HG02885 (cell line): ENCODE measurements around the gene C22orf23.

Source experiments
- ATAC-seq: cut with Tn5 transposase; IDR thresholded peaks from one replicate; pipeline ENCODE4 v1.9.1; 2021; ENCODE audit warnings: mild to moderate bottlenecking; ENCODE audit not compliant: unreplicated experiment, poor library complexity

The C22orf23 gene

GRCh38 chr22:37906364-37907008 lies 46.9 kb downstream of the C22orf23 start:
- ATAC-seq: peak; percentile 44

- peak; percentile 84 for ATAC-seq
These were observed 47.7 kb downstream of the C22orf23 start, which contains the start of gene MICALL1 for GRCh38 chr22:37905534-37906363. TSS of gene MICALL1 (plus strand) at chr22:37906297. CDS start at chr22:37906423, 126 bp downstream.

- no peak for ATAC-seq
These were observed 48.5 kb downstream of the C22orf23 start for GRCh38 chr22:37904572-37905533.

DNA sequence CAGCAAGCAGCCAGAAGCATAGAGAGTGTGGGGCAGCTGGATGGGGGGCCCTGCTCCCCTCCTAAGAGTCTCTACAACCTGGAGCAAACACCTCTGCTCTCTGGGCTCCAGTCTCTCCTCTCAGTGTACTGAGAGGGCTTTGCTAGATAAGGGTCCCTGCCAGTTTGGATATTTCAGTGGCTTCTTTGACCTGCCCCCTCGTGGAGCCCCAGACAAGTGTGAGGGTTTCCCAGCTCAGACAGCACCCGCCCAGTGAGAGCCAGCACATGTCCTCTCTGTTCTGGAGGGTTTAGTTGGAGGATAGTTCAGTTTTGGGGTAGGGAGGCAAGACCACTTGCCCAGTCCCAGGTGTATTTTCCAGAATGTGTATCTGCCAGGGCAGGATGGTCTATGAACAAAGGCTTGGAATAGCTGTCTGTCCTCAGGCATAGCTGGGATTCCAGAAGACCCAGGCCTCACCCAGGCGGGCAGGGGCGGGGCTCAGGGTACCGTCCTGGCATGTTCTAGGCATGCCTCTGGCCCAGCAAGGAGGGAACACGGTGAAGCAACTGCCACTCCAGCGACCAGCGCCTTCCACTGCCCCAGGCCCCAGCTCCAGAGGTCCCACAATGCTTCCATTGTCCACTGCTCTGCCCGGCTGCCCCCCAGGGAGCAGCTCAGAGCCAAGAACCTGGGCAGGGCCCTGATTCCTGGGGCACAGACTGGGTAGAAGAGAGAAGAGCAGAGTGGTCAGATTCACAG lies 54.8 kb downstream of the C22orf23 start:
- ATAC-seq: no peak

DNA sequence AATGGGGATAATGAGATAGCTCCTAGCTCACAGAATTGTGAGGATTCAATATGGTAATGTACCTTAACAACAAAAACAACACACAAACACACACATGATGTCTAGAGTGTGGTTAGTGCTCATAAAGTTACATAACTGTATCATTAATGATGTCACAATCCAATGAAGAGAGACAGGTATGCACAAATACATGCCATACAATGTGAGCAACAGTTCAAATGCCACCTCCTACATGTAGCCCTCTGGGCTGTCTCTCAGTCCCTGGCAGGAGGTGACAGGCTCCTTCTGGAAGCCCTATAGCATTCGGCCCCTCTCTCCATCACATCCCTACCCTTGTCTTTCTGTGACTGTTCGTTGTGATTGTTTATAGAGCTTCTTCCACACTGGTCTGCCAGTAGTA lies 55.6 kb downstream of the C22orf23 start:
- ATAC-seq: no peak

DNA sequence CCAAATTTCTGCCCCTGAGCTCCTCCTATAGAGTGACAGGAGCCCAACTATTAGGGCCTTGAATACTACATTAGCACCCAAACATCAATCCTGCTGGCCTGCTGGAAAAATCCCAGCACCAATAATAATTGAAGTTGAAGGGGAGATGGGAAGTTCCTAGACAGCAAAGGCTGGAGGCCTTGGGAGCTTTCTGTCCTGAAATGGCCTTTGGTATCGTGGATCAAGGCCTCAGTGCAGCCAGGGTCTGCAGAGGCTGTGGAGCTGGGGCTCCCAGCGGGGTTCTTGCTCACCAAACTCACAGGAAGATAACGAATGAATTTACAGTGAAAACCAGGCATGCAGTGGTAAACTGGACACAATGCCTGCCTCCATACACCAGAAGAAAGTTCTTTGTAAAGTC lies 56.5 kb downstream of the C22orf23 start:
- no peak for ATAC-seq

DNA sequence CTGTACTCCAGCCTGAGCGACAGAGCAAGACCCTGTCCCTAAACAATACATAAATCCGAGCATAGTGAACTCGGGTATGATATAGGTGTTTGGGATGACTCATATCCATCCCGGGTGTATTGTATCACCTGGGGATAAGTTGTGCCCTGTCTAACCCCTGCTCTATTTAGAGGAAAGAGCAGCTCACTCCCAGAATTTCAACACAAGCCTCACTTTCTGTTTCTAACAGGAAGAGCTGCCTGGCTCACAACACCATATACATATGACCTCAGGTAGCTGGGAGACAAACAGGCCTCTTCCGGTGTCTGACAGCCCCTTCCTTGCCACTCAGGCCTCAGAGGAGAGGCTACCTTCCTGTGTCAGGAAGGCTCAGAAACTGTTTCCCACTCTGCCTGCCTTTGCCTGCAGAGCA lies 57.2 kb downstream of the C22orf23 start:
- no peak for ATAC-seq

- no peak for ATAC-seq
These were observed 58.3 kb downstream of the C22orf23 start for GRCh38 chr22:37894939-37895670.

DNA sequence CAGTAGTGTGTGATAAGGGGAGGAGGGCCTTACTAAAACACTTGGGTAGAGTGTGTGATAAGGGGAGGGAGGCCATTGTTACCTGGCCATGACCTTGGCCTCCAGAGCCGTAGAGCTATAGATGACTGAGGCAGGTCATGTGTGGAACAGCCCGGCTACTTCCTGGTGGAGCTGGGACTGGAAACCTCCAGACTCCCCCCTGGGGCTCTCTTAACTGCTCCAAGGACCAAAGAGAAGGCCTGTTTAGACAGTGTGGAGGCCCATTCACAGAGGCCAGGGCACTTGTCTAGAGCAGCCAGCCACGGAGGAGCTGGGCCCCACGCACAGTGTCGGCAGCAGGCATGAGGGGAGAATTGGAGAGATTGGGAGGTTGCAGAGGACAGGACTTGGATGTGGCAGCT lies 59.8 kb downstream of the C22orf23 start:
- ATAC-seq: no peak
